GM12874 (cell line): ENCODE data around the gene CFAP100.

Source experiments
- TF ChIP-seq, protein P1 (sequence below): IDR thresholded peaks from 2 replicates; pipeline ENCODE4 v1.5.1; 2011; ENCODE audit warnings: low read depth, mild to moderate bottlenecking, control low read depth, low read length, moderate library complexity; ENCODE audit not compliant: insufficient read depth

CFAP100 gene

GRCh38 chr3:126394179-126394976 is at the start of gene CFAP100:
TSS of gene CFAP100 (plus strand) at chr3:126394909. CDS start at chr3:126396001, 1,092 bp downstream.
- TF ChIP-seq, protein P1, sequence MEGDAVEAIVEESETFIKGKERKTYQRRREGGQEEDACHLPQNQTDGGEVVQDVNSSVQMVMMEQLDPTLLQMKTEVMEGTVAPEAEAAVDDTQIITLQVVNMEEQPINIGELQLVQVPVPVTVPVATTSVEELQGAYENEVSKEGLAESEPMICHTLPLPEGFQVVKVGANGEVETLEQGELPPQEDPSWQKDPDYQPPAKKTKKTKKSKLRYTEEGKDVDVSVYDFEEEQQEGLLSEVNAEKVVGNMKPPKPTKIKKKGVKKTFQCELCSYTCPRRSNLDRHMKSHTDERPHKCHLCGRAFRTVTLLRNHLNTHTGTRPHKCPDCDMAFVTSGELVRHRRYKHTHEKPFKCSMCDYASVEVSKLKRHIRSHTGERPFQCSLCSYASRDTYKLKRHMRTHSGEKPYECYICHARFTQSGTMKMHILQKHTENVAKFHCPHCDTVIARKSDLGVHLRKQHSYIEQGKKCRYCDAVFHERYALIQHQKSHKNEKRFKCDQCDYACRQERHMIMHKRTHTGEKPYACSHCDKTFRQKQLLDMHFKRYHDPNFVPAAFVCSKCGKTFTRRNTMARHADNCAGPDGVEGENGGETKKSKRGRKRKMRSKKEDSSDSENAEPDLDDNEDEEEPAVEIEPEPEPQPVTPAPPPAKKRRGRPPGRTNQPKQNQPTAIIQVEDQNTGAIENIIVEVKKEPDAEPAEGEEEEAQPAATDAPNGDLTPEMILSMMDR: no peak

DNA sequence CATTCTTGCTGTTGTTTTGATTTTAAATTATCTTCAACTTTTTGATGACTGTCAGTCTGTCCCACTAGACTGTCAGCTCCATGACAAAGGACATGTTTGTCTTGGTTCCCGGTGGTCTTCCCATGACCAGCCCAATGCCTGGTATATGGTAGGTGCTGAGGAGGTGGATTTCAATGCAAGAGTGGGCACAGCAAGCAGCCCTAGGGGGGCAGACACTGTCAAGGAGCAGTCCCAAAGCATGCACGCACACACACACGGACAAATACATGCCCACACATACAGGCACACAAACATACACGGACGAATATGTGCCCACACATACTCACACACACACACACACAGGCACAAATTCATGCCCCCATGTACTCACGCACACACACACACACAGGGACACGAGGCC is 49.5 kb upstream of the CFAP100 start:
- TF ChIP-seq, protein P1: no peak

DNA sequence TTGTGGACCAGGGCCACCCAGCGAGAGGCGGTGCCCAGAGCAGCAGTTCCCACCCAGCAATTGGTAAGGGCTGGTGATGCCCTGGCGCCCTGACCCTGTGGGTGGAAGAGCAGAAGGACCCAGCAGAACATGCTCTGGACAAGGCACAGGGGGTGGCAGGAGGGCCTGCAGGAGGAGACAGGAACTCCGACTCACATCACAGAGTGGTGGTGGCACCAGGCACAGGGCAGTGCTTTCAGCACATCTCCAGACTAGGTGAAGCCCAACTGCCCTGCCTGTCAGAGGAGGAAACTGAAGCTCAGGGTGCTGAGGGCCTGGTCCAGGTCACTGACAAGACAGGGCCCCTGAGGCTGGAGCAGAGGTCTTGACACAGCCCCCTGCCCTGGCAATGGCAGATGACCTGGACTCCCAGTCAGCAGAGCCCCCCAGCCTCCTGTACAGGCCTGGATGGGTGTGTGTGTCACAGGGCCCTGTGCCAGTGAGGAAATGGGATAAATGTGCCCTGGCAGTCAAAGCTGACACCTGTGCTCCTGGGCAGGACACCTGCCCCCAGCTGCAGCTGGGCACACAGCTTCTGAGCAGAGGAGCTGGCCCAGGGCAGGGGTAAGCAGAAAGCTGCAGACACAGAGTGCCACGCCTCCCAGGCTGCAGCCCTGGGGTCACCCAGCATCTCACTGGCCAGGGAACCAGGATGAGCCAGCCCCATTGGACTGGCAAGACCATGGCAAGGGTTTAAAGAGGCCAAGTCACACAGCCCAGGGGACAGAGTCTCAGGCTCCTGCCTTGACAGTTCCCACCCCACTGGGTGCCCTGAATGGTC is 48.9 kb upstream of the CFAP100 start:
- TF ChIP-seq, protein P1: no peak

DNA sequence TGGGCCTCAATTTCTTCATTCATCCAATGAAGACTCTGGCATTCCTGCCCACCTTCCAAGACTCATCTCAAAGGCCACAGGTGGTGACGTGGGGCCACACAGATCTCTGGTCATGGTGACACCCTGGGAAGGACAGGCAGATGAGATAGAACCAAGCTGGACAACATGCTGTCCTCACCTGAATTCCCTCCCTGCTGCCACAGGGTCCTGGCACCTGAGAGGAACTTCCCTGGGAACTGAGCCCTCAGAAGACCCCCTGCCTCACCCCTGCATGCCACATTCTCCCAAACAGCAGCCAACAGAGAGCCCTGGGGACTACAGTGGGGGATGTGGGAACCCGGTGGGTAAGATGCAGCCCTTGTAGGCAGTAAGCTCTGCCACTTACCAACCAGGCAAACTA is 48.2 kb upstream of the CFAP100 start:
- TF ChIP-seq, protein P1: no peak

- TF ChIP-seq, protein P1: no peak
These were observed 47.1 kb upstream of the CFAP100 start for GRCh38 chr3:126347543-126348161.

GRCh38 chr3:126348308-126348920 is 46.3 kb upstream of the CFAP100 start:
- TF ChIP-seq, protein P1: no peak; the same call in 1 of the 2 replicates
